Hepatocyte (in vitro differentiated cells): Measurements from ENCODE around the gene LDHAL6B. TPM values are rescaled to one million over a fixed set of nuclear protein-coding genes. Genes with fewer than 3 reads are reported as not detected.

ENCODE experiments used
- DNase-seq: peaks from one replicate; pipeline ENCODE4 v3.0.0-alpha.2; 2016; ENCODE audit warnings: low spot score
- H2AFZ ChIP-seq: fragments of 200-600 bp; sonication (generic); 2 replicates; pipeline ENCODE4 v1.6.0; 2016; ENCODE audit warnings: antibody characterized with exemption, mild to moderate bottlenecking
- H3K27ac ChIP-seq: fragments of 200-600 bp; sonication (generic); 2 replicates; pipeline ENCODE4 v1.5.1; 2016; ENCODE audit warnings: mild to moderate bottlenecking
- H3K27me3 ChIP-seq: fragments of 200-600 bp; sonication (generic); 2 replicates; pipeline ENCODE4 v1.6.1; 2016
- H3K36me3 ChIP-seq: fragments of 200-600 bp; sonication (generic); replicated peaks from 2 replicates; pipeline ENCODE4 v1.5.1; 2016; ENCODE audit warnings: low read depth; ENCODE audit not compliant: insufficient read depth
- H3K4me1 ChIP-seq: fragments of 200-600 bp; sonication (generic); 2 replicates; pipeline ENCODE4 v1.5.1; 2016; ENCODE audit warnings: mild to moderate bottlenecking, moderate library complexity; ENCODE audit not compliant: insufficient read depth
- H3K4me2 ChIP-seq: fragments of 200-600 bp; sonication (generic); 2 replicates; pipeline ENCODE4 v1.6.0; 2016
- H3K4me3 ChIP-seq: fragments of 200-600 bp; sonication (generic); 2 replicates; pipeline ENCODE4 v1.5.1; 2016; ENCODE audit warnings: mild to moderate bottlenecking
- H3K79me2 ChIP-seq: fragments of 200-600 bp; sonication (generic); 2 replicates; pipeline ENCODE4 v1.6.0; 2017; ENCODE audit warnings: mild to moderate bottlenecking
- H3K9me2 ChIP-seq: fragments of 200-600 bp; sonication (generic); replicated peaks from 2 replicates; pipeline ENCODE4 v1.6.0; 2017; ENCODE audit warnings: mild to moderate bottlenecking; ENCODE audit not compliant: insufficient read depth
- H3K9me3 ChIP-seq: fragments of 200-600 bp; sonication (generic); 2 replicates; pipeline ENCODE4 v1.5.1; 2016; ENCODE audit warnings: low read depth, mild to moderate bottlenecking
- H4K20me1 ChIP-seq: fragments of 200-600 bp; sonication (generic); 2 replicates; pipeline ENCODE4 v1.6.0; 2016; ENCODE audit warnings: mild to moderate bottlenecking; ENCODE audit not compliant: insufficient read depth, poor library complexity, severe bottlenecking
- CTCF ChIP-seq: fragments of 200-600 bp; sonication (generic); IDR thresholded peaks from 2 replicates; pipeline ENCODE4 v1.5.1; 2016; ENCODE audit warnings: antibody characterized with exemption, mild to moderate bottlenecking; ENCODE audit not compliant: poor library complexity
- EZH2 ChIP-seq: fragments of 200-600 bp; sonication (generic); IDR thresholded peaks from 2 replicates; pipeline ENCODE4 v1.6.1; 2016; ENCODE audit warnings: antibody characterized with exemption, mild to moderate bottlenecking, borderline replicate concordance
- EZH2phosphoT487 ChIP-seq: fragments of 200-600 bp; sonication (generic); IDR thresholded peaks from one replicate; pipeline ENCODE4 v1.6.1; 2018; ENCODE audit warnings: antibody characterized with exemption, mild to moderate bottlenecking, low read depth, moderate library complexity; ENCODE audit not compliant: unreplicated experiment, severe bottlenecking
- WGBS: methylation state at CpG from one replicate; pipeline ENCODE4 v1.1.6; 2016; ENCODE audit warnings: low lambda C conversion rate; ENCODE audit errors: missing lambda C conversion rate; 5-methylcytosine and 5-hydroxymethylcytosine counted together
- polyA plus RNA-seq: library from polyadenylated mRNA; unstranded; fragments of >200 nt; fragmentation: Nextera tagmentation; extraction: Ambion mirVana; gene quantifications from 2 replicates; pipeline ENCODE4 v1.2.1, GENCODE V29; 2016
- total RNA-seq: library from RNA; depleted of rRNA; stranded (reverse); fragments of >200 nt; gene quantifications from 2 replicates; pipeline ENCODE4 v1.2.3, GENCODE V29; 2014

Gene LDHAL6B
- total RNA-seq (not detected in 2 replicates), polyA plus RNA-seq (0.17 TPM in 1 of 2 replicates, not detected in the other)

GRCh38 chr15:59206623-59207183, at the start of gene LDHAL6B:
Gene LDHAL6B (plus strand): TSS chr15:59206843. CDS start chr15:59206941, 98 bp downstream.
- no peaks in the 10 kb centered on the region for H3K36me3 ChIP-seq
- no peaks in the 10 kb centered on the region for H3K4me1 ChIP-seq
- WGBS, result 96% methylated on average over 30 of the region's 30 CpGs

GRCh38 chr15:59157396-59157795, 49.2 kb upstream of the LDHAL6B start:
- no peaks in the 10 kb centered on the region for H3K79me2 ChIP-seq
- H3K4me2 ChIP-seq, result no peak overlapping the region
- H3K4me1 ChIP-seq, result no peaks in the 10 kb centered on the region
- H3K4me3 ChIP-seq, result no peak overlapping the region
- WGBS, result 82% methylated on average over 5 of the region's 5 CpGs
- no peak for DNase-seq
- H3K27ac ChIP-seq, result peak overlapping the region; percentile 58
- H3K36me3 ChIP-seq, result no peaks in the 10 kb centered on the region
- no peaks in the 10 kb centered on the region for H3K27me3 ChIP-seq
- H3K9me3 ChIP-seq, result no peaks in the 10 kb centered on the region
- no peak for TF ChIP-seq CTCF
- TF ChIP-seq EZH2, result no peak
- no peak for TF ChIP-seq EZH2phosphoT487
- no peaks in the 10 kb centered on the region for H4K20me1 ChIP-seq
- H3K9me2 ChIP-seq, result no peaks in the 10 kb centered on the region
- H2AFZ ChIP-seq, result no peak overlapping the region

More at GRCh38 chr15:59206623-59207183, at the start of gene LDHAL6B:
- Histone ChIP-seq H3K79me2 (no peaks in the 10 kb centered on the region), H3K9me2 (no peaks in the 10 kb centered on the region), H3K4me3 (no peak within 1 kb of the TSS), H3K4me2 (no peak within 1 kb of the TSS), H3K9me3 (no peaks in the 10 kb centered on the region), H2AFZ (no peak within 1 kb of the TSS), H4K20me1 (no peaks in the 10 kb centered on the region), H3K27me3 (no peaks in the 10 kb centered on the region), H3K27ac (no peak within 1 kb of the TSS)
- no peak for DNase-seq
- TF ChIP-seq EZH2 (no peak), CTCF (no peak), EZH2phosphoT487 (no peak)

DNA sequence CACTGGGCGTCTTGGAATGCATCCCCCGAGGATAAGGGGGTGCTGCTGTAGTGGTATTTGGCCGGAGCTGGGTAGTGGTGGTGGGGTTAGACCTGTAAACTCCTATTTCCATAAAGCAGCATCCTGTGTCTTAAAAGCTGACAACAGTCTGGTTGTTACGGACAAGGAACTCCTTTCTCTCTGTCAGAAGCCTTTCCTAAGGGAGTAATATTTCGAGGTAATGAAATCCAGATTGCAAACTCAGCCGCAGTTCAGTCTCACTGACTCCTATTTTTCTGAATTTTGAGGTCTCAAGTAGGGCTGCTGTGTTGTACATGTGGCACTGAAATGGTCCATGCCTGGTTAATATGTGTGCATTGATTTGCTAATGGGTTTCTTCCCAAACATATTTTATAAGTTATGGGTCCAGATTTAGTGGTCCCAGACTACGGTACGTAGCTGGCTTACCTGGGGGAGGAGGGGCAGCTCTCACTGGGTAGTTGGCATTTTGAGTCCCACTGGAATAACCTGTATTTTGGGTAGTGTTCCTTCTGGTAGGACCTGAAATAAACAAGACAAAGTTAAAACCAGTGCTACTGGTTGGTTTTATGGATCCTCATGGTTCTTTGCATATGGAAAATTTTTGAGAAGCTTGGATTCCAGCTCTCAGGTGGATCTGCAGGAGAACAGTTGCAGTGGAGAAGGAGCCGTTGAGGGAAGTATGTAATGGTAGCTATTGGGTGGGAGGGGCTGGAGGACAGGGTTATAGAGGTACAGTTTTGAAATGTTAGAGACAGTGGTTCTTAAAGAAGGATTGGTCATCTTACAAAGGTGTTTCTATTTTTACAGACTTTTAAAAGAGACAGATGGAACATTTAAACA, 48.6 kb upstream of the LDHAL6B start:
- H2AFZ ChIP-seq, result no peak overlapping the region
- TF ChIP-seq CTCF (no peak), EZH2phosphoT487 (no peak), EZH2 (no peak)
- 65% methylated on average over 9 of the region's 9 CpGs for WGBS
- peak overlapping the region; percentile 58 for H3K27ac ChIP-seq
- H3K4me3 ChIP-seq, result no peak overlapping the region
- no peaks in the 10 kb centered on the region for H3K79me2 ChIP-seq
- no peak overlapping the region for H3K4me2 ChIP-seq
- no peaks in the 10 kb centered on the region for H3K27me3 ChIP-seq
- no peak for DNase-seq
- no peaks in the 10 kb centered on the region for H3K4me1 ChIP-seq
- no peaks in the 10 kb centered on the region for H4K20me1 ChIP-seq
- H3K36me3 ChIP-seq, result no peaks in the 10 kb centered on the region
- H3K9me3 ChIP-seq, result no peaks in the 10 kb centered on the region
- H3K9me2 ChIP-seq, result no peaks in the 10 kb centered on the region
